ENCODE data around the gene TRIM29. TPM values are rescaled to one million over a fixed set of nuclear protein-coding genes. Genes with fewer than 3 reads are reported as not detected.

The TRIM29 gene
- total and polyA plus RNA-seq, 12 donors = 0.24 to 4.3 (median 1.1) TPM; not detected in 3

DNA sequence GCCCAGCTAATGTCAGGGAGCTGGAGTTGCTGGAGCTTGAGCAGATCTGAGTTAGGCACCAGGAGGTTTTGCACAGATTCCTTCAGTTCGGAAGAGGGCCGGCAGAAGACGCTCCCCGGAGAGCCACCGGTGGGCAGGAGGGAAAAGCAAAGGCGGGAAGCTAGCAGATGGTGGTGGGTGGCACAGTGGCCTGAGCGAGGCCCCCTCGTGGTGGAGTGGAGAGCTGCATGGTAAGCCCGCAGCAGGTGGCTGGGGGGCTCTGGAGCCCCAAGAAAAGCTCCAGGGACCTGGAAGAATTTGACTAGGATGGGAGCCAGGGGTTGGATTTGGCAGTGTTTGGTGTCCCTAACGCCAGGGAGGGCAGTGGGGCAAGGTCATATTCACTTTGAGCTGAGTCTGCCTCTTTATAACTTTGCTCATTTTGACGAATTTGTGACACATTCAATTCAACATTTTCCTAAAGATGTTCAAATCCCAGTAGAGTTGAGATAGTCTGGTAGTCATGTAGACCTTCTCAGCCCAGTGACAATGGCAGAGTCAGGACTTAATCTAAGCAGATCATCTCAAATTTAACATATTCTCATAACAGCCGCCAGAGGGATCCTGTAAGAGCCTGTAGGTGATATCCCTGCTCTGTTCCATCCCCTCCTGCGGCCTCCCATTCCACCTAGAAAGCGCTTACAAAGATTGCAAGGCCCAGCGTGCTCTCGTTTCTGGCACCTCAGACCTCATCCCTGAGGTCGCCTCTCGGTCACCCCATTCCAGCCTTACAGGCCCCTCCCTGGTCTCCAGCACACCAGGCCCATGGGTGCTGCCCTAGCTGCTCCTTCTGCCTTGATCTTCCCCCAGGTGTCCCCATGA is 57.9 kb downstream of the TRIM29 start:
- Histone ChIP-seq H3K27me3 (no peaks in the 10 kb centered on the region), H3K4me1 (replicated peaks in 1 of 2) (no peaks in the 10 kb centered on the region), H3K27ac (no peak overlapping the region), H3K4me3 (no peak overlapping the region), H3K36me3 (replicated peaks in 1 of 2) (no peaks in the 10 kb centered on the region), H3K9me3 (replicated peaks in 1 of 3) (no peaks in the 10 kb centered on the region)
- DNase-seq = peak in 4 of 7 donors; percentile 31 to 58 (median 38)
- intact Hi-C loops (cut with DNase I) = no loop called here
- 46 to 58% (median 53%) methylated on average over 18 of the region's 18 CpGs for WGBS, 4 donors
- TF ChIP-seq, protein P1, sequence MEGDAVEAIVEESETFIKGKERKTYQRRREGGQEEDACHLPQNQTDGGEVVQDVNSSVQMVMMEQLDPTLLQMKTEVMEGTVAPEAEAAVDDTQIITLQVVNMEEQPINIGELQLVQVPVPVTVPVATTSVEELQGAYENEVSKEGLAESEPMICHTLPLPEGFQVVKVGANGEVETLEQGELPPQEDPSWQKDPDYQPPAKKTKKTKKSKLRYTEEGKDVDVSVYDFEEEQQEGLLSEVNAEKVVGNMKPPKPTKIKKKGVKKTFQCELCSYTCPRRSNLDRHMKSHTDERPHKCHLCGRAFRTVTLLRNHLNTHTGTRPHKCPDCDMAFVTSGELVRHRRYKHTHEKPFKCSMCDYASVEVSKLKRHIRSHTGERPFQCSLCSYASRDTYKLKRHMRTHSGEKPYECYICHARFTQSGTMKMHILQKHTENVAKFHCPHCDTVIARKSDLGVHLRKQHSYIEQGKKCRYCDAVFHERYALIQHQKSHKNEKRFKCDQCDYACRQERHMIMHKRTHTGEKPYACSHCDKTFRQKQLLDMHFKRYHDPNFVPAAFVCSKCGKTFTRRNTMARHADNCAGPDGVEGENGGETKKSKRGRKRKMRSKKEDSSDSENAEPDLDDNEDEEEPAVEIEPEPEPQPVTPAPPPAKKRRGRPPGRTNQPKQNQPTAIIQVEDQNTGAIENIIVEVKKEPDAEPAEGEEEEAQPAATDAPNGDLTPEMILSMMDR (IDR thresholded peaks at IDR 0.05) = peak; percentile 38 to 69 (median 54)
- TF ChIP-seq POLR2A (IDR thresholded peaks at IDR 0.05) = no peak

DNA sequence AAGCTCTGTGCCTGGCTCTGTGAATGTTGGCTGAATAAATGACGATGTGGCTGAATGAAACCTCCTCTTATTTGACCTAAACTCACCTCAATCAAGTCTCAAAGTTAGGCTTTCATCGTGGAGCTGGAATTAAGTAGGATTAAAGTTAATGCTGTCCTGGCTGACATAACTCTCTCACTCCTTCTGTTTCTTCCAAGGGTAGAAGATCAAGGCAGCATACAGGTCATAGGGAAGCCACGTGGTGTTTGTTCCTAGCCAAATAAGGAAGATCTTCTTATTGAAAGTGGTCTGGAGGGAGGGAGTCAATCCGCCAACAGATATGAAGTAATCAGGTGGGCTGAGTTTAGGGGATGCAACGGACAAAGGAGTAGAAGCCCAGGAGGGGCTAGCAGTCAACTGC is 59.5 kb downstream of the TRIM29 start:
- no peak for DNase-seq
- Histone ChIP-seq H3K4me3 (no peak overlapping the region), H3K36me3 (replicated peaks in 1 of 2) (no peaks in the 10 kb centered on the region), H3K27me3 (no peaks in the 10 kb centered on the region), H3K4me1 (replicated peaks in 1 of 2) (no peaks in the 10 kb centered on the region), H3K9me3 (replicated peaks in 1 of 3) (no peaks in the 10 kb centered on the region), H3K27ac (no peak overlapping the region)
- intact Hi-C loops (cut with DNase I) = no loop called here
- 51 to 59% (median 54%) methylated on average over 5 of the region's 5 CpGs for WGBS, 4 donors
- TF ChIP-seq, protein P1 (IDR thresholded peaks at IDR 0.05) = no peak
- TF ChIP-seq POLR2A (IDR thresholded peaks at IDR 0.05) = no peak

DNA sequence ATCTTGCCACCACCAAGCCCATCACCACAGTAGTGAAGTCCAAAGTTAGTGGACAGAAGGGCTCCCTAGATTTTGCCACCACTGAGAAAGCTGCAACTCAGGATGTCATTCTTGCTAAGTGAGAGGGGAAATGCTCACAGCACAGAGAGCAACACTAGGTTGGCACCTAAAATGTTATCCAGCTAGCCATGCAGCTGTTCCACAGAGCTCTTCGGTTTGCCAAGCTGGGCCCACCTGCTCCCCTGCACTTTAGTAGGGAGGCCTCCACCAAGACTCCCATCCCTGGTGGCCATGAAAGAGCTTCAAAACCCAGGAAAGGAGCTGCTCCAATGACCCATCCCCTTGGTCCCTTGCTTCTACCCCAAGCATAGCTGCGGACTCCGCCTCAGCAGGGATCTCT is 63.8 kb downstream of the TRIM29 start:
- Histone ChIP-seq H3K4me1 (replicated peaks in 1 of 2) (no peaks in the 10 kb centered on the region), H3K4me3 (no peak overlapping the region), H3K27me3 (peaks cover 2% of the 10 kb centered on the region), H3K36me3 (replicated peaks in 1 of 2) (no peaks in the 10 kb centered on the region), H3K9me3 (replicated peaks in 1 of 3) (no peaks in the 10 kb centered on the region), H3K27ac (no peak overlapping the region)
- 89 to 97% (median 93%) methylated on average over 3 of the region's 3 CpGs for WGBS, 4 donors
- no peak for DNase-seq
- intact Hi-C loops (cut with DNase I) = no loop called here
- TF ChIP-seq POLR2A (IDR thresholded peaks at IDR 0.05) = no peak
- TF ChIP-seq, protein P1 (IDR thresholded peaks at IDR 0.05) = no peak

DNA sequence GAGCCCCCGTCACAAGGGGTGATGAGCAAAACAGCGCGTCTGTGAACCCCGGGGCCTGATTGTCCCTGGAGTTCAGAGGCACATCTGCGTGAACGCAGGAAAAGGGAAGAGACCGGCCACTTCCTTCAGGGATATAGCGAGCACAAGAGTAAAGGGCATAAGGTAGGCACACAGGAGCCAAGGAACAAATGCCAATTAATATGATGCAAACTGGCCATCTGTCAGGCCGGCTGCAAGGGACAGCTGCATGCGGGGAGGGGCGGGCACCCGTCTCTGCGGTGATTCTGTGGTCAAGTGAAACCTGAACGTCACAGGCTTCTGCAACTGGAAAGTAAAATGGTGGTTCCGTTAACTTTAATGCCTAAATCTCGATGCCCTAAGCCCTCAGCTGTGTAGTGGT is 64.7 kb downstream of the TRIM29 start:
- intact Hi-C loops (cut with DNase I) = no loop called here
- Histone ChIP-seq H3K9me3 (replicated peaks in 1 of 3) (no peaks in the 10 kb centered on the region), H3K4me1 (replicated peaks in 1 of 2) (no peaks in the 10 kb centered on the region), H3K36me3 (replicated peaks in 1 of 2) (no peaks in the 10 kb centered on the region), H3K27ac (no peak overlapping the region), H3K27me3 (peaks cover 2% of the 10 kb centered on the region), H3K4me3 (no peak overlapping the region)
- peak in 1 of 7 donors; percentile 72 for DNase-seq
- no peak for TF ChIP-seq POLR2A (IDR thresholded peaks at IDR 0.05)
- TF ChIP-seq, protein P1 (IDR thresholded peaks at IDR 0.05) = no peak
- 75 to 88% (median 80%) methylated on average over 16 of the region's 16 CpGs for WGBS, 4 donors
